Measurements from ENCODE around the gene UROD.
"Not testable (repeated sequence)": the region's sequence is repeated elsewhere in the genome, so short reads cannot be mapped to it uniquely, and the experiment has no call there.

The UROD gene

GRCh38 chr1:45011837-45012638 is at the start of gene UROD:
TSS of gene UROD (plus strand) at chr1:45012254. CDS start at chr1:45012266, 12 bp downstream.
- peak; percentile 79 to 86 for DNase-seq (ENCODE audit: low read depth in 2 of 2)

- DNase-seq (ENCODE audit: low read depth in 2 of 2): no peak
Measured at GRCh38 chr1:44962729-44963128, 49.3 kb upstream of the UROD start.

GRCh38 chr1:44964396-44964795 is 47.7 kb upstream of the UROD start:
- DNase-seq (ENCODE audit: low read depth in 2 of 2): no peak

- DNase-seq (ENCODE audit: low read depth in 2 of 2): no peak
Measured at GRCh38 chr1:44970317-44970716, 41.7 kb upstream of the UROD start.

DNA sequence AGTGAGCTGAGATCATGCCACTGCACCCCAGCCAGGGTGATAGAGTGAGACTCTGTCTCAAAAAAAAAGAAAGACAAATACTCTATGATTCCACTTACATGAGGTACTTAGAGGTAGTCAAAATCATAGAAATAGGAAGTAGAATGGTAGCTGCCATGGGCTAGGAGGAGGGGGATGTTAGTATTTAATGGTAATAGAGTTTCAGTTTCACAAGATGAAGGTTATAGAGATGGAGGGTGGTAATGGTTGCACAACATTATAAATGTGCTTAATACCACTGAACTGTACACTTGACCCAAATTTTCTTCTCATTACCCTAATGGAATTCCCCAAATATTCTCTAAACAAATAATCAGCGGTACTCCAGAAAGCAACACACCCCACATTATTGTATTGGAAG is 38.4 kb upstream of the UROD start:
- no peak for DNase-seq (ENCODE audit: low read depth in 2 of 2)

DNA sequence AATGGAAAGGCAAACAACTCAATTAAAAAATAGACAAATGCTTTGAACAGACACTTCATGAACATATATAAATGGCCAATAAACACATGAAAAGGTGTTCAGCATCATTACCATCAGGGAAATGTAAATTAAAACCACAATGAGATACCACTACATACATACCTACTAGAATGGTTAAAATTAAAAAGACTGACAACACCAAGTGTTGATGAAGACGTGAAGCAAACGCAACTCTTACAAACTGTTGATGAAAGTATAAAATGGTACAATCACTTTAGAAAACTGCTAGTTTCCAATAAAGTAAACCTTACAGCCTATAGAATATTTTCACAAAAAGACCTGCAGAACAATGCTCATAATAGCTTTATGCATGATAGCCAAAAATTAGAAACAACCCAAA is 35.8 kb upstream of the UROD start:
- DNase-seq (ENCODE audit: low read depth in 2 of 2): no peak

GRCh38 chr1:44977372-44977771 is 34.7 kb upstream of the UROD start:
- not testable (repeated sequence) for DNase-seq (ENCODE audit: low read depth in 2 of 2)

DNA sequence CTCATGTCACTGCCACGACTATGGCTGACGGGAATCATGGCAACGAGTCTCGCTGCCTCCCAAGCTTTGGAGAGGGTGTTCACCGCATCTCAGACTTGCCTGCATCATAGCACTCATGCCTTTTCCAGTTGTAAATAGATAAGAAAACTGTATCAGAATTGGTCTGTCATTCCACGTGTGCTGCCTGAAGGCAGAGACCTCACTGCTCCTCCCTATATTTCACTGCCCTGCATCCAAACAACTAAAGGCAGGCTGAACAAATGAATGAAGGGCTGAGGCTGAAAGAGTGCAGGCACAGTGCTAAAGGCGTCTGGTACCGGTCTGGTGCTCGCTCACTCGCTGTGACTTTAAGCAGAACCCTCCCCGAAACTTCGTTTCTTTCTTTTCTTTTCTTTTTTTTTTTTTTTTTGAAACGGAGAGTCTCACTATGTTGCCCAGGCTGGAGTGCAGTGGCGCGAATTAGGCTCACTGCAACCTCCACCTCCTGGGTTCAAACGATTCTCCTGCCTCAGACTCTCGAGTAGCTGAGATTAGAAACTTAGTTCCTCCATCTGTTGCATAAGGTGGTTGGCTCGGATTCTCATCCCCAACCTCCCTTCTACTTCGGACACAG is 26.2 kb upstream of the UROD start:
- DNase-seq (ENCODE audit: low read depth in 2 of 2): no peak

DNA sequence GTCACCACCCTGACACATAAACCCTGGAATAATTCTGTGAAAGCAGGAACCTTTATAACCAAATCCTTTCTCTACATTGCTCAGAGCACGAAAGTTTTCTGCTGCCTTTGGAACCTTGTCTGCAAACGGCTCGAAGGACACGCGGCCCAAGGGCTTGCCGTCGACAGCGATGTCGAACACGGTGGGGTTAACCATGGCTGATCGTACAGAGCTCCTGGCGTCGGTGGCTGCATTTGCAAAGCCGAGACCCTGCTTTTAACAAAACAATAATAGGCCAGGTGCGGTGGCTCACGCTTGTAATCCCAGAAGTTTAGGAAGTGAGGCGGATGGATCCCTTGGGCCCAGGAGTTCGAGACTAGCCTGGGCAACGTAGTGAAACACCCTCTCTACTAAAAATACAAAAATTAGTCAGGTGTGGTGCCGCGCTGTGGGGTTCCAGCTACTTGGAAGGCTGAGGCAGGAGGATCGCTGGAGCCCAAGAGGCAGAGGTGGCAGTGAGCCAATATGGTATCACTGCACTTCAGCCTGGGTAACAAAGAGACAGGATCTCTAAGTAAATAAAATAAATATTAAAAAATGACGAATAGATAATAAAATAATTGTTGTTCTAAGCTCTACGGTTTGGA is 23.4 kb upstream of the UROD start:
- DNase-seq (ENCODE audit: low read depth in 2 of 2): no peak

DNA sequence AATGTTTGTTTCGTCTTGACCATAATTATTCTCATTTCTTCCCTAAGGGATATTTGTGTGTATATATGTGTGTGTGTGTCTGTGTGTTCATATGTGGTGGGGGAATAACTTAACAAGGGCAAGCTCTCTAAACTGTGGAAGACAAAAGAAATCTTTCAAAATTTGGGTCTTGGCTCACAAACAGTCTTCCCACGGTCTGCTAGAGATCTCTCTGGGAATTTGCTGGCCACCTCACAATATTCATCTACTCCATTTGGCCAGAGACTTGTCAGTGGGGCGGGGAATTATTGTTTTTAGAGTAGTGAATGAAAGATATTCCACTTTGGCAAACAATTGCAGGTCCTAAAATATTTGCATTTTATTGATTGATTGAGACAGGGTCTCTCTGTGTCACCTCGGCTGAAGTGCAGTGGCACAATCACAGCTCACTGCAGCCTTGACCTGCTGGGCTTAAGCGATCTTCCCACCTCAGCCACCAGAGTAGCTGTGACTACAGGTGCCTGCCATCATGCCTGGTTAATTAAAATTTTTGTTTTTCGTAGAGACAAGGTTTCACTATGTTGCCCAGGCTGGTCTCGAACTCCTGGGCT is 17.6 kb upstream of the UROD start:
- no peak for DNase-seq (ENCODE audit: low read depth in 2 of 2)

DNA sequence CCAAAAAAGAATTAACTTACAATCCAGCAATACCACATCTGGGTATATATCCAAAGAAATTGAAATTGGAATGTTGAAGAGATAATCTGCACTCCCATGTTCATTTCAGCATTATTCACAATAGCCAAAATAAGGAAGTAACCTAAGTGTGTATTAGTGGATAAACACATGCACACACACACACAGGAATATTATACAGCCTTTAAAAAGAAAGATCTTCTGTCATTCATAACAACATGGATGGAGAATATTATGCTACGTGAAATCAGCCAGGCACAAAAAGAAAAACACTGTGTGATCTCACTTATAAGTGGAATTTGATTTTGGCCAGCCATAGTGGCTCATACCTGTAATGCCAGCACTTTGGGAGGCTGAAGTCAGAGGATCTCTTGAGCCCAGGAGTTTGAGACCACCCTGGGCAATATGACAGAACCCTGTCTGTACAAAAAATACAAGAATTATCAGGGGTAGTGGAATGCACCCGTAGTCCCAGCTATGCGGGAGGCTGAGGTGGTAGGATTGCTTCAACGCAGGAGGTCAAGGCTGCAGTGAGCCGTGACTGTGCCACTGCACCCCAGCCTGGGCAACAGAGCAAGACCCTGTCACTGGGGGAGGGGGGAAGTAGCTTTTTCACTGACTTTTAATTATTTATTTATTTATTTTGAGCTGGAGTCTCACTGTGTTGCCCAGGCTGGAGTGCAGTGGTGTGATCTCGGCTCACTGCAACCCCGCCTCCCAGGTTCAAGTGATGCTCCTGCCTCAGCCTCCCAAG is 16.4 kb upstream of the UROD start:
- no peak for DNase-seq (ENCODE audit: low read depth in 2 of 2)

GRCh38 chr1:44999232-44999631 is 12.8 kb upstream of the UROD start:
- DNase-seq (ENCODE audit: low read depth in 2 of 2): no peak

GRCh38 chr1:45001011-45001481 is 11.0 kb upstream of the UROD start:
- no peak for DNase-seq (ENCODE audit: low read depth in 2 of 2)

DNA sequence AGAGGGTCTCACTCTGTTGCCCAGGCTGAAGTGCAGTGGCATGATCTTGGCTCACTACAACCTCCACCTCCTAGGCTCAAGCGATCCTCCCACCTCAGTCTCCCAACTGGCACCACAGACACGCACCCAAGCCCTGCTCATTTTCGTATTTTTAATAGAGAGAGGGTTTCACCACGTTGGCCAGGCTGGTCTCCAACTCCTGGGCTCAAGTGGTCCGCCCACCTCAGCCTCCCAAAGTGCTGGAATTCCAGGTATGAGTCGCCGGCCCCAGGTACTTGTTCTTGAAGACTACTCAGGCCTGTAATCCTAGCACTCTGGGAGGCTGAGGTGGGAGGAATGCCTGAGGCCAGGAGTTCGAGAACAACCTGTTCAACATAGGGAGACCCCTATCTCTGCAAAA is 10.5 kb upstream of the UROD start:
- not testable (repeated sequence) for DNase-seq (ENCODE audit: low read depth in 2 of 2)

GRCh38 chr1:45002650-45003645 is 9.1 kb upstream of the UROD start:
- no peak for DNase-seq (ENCODE audit: low read depth in 2 of 2)

GRCh38 chr1:45003741-45004140 is 8.3 kb upstream of the UROD start:
- DNase-seq (ENCODE audit: low read depth in 2 of 2): no peak

DNA sequence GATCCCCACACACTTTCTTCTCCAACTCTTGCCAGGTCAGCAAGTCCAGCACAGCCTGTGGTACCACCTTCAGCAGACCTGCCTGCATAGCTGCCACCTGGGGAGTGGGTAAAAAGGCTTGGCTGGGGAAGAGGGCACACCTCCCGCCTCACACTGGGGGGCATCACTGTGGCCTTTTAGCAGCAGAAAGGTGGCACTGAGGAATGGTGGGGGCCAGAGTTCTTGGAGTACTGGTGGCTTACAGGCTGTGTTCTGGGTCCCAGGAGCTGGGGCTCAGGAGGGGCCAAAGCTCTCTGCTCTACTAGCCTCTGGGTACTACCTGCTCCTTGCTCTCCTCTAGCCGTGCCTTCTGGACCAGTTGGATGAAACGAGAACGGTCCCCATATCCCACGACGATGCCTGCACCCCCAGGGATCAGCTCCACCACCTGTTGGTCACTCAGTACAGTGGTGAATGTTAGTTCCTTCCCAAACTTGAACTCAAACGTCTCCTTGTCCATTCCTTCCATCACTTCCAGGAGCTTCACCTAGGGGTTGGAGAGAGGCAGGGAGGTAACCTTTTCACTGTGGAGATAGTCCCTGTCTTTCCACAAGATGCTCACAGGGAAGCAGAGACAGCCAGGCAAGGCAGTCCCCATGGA is 7.7 kb upstream of the UROD start:
- no peak for DNase-seq (ENCODE audit: low read depth in 2 of 2)

GRCh38 chr1:45005761-45006160 is 6.3 kb upstream of the UROD start:
- DNase-seq (ENCODE audit: low read depth in 2 of 2): no peak

DNA sequence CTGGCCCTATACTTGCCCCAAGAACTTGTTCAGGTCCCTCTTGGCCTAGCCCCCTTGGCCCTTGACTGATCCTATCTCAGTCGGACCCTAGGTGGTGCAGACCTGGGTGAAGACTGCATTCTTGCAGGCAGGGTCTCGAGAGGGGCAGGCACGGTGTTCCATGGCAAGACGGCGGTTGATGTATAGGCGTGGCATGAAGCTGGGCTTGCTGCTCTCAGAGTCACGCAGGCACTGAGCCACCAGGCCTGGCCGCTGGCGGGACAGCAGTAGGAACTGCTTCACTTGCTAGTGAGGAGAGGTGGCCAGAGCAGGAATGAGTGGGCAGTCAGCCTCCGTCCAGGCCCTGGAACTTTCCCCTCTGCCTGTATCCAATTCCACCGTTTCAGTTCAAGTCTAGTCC is 4.7 kb upstream of the UROD start:
- DNase-seq (ENCODE audit: low read depth in 2 of 2): no peak

DNA sequence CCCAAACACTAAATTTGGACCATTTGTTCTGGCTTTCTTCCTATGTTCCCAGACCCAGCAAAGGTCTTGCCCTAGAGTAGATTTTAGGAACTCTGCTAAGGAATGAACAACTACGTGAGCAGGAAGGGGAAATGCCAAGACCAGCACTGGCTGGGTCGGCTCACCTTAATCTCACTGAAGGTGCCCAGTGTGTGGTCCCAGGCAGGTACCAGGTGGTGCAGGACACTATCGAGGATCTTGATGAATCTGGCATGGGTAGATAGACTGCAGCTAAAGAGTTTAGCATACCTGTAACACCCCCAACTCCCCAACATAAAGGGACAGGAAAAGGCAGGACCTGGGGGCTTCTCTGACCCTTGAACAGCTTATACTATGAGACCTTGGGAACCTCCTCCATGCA is 4.0 kb upstream of the UROD start:
- DNase-seq (ENCODE audit: low read depth in 2 of 2): no peak

Measured in stimulated activated CD8-positive, alpha-beta memory T cell treated with anti-CD3 and anti-CD28 coated beads, Interleukin-2, amount 100 ng/mL, for 48 hours (primary cell).